ENCODE results near the gene DAB1.

DAB1 gene

GRCh38 chr1:56967900-56968832 is 455.7 kb downstream of the DAB1 start:
- Histone ChIP-seq H3K9ac (ENCODE audit: low read depth, low read length) (no peak overlapping the region), H3K9me3 (ENCODE audit: control insufficient read depth, insufficient read depth, low read length) (no peaks in the 10 kb centered on the region), H3K36me3 (ENCODE audit: insufficient read depth, low read length) (no peaks in the 10 kb centered on the region), H3K4me1 (ENCODE audit: insufficient read depth, low read length) (no peaks in the 10 kb centered on the region)

- Histone ChIP-seq H3K36me3 (ENCODE audit: insufficient read depth, low read length) (no peaks in the 10 kb centered on the region), H3K9me3 (ENCODE audit: control insufficient read depth, insufficient read depth, low read length) (no peaks in the 10 kb centered on the region), H3K4me1 (ENCODE audit: insufficient read depth, low read length) (no peaks in the 10 kb centered on the region), H3K9ac (ENCODE audit: low read depth, low read length) (no peak overlapping the region)
Observed at GRCh38 chr1:56967355-56967754, 456.5 kb downstream of the DAB1 start.

- no peaks in the 10 kb centered on the region for H3K4me1 ChIP-seq (ENCODE audit: insufficient read depth, low read length)
- no peaks in the 10 kb centered on the region for H3K36me3 ChIP-seq (ENCODE audit: insufficient read depth, low read length)
- H3K9me3 ChIP-seq (ENCODE audit: control insufficient read depth, insufficient read depth, low read length): no peaks in the 10 kb centered on the region
- H3K9ac ChIP-seq (ENCODE audit: low read depth, low read length): no peak overlapping the region
Observed at GRCh38 chr1:56966698-56966999, 457.2 kb downstream of the DAB1 start.

GRCh38 chr1:56965916-56966697 is 457.8 kb downstream of the DAB1 start, which contains the start of gene C8B:
Gene C8B, minus strand, starts transcription at chr1:56966015. Its CDS starts 67 bp downstream, at chr1:56965948.
- Histone ChIP-seq H3K9me3 (ENCODE audit: control insufficient read depth, insufficient read depth, low read length) (no peaks in the 10 kb centered on the region), H3K4me1 (ENCODE audit: insufficient read depth, low read length) (no peaks in the 10 kb centered on the region), H3K9ac (ENCODE audit: low read depth, low read length) (no peak within 1 kb of the TSS), H3K36me3 (ENCODE audit: insufficient read depth, low read length) (no peaks in the 10 kb centered on the region)

DNA sequence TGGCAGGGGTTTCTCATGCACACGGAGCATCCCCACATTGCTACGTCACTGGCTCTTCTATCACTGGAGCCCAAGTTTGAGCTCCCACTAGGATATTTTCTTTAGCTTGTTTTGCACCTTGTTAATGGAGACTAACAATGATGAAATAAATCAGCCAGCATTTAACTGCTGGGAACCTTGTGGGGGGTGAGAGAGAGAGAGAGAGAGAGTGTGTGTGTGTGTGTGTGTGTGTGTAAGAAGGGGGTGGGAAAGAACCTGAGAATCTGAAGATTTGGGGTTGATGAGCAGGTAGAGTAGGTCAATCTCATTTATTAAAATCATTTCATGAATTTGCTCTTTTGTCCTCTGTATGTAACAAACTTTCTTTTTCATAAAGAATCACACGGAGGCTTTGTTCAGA is 458.7 kb downstream of the DAB1 start:
- no peaks in the 10 kb centered on the region for H3K9me3 ChIP-seq (ENCODE audit: control insufficient read depth, insufficient read depth, low read length)
- no peaks in the 10 kb centered on the region for H3K36me3 ChIP-seq (ENCODE audit: insufficient read depth, low read length)
- no peaks in the 10 kb centered on the region for H3K4me1 ChIP-seq (ENCODE audit: insufficient read depth, low read length)
- no peak overlapping the region for H3K9ac ChIP-seq (ENCODE audit: low read depth, low read length)

GRCh38 chr1:56964349-56965017 is 459.4 kb downstream of the DAB1 start:
- Histone ChIP-seq H3K9ac (ENCODE audit: low read depth, low read length) (no peak overlapping the region), H3K36me3 (ENCODE audit: insufficient read depth, low read length) (no peaks in the 10 kb centered on the region), H3K4me1 (ENCODE audit: insufficient read depth, low read length) (no peaks in the 10 kb centered on the region), H3K9me3 (ENCODE audit: control insufficient read depth, insufficient read depth, low read length) (no peaks in the 10 kb centered on the region)

- Histone ChIP-seq H3K9me3 (ENCODE audit: control insufficient read depth, insufficient read depth, low read length) (no peaks in the 10 kb centered on the region), H3K4me1 (ENCODE audit: insufficient read depth, low read length) (no peaks in the 10 kb centered on the region), H3K36me3 (ENCODE audit: insufficient read depth, low read length) (no peaks in the 10 kb centered on the region), H3K9ac (ENCODE audit: low read depth, low read length) (no peak overlapping the region)
Observed at GRCh38 chr1:56963667-56964066, 460.2 kb downstream of the DAB1 start.

DNA sequence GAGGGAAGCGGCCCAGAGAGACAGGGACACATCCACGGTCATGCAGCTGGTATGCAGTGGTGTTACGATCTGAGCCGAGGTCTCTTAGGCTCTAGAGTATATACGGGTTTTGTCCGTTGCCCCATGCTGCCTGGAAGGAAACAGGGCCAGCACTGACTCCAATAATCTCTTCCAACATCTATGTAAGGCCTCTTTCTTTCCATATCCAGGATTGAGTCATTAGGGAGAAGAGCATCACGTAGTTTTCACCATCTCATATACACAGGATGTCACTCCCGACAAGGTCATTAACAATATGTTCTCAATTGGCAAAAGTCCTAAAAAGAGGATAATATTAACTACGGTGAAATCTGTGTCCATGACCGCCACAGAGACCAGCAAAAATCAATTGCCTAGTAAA is 462.4 kb downstream of the DAB1 start:
- Histone ChIP-seq H3K9ac (ENCODE audit: low read depth, low read length) (no peak overlapping the region), H3K4me1 (ENCODE audit: insufficient read depth, low read length) (no peaks in the 10 kb centered on the region), H3K36me3 (ENCODE audit: insufficient read depth, low read length) (no peaks in the 10 kb centered on the region), H3K9me3 (ENCODE audit: control insufficient read depth, insufficient read depth, low read length) (no peaks in the 10 kb centered on the region)

- no peak overlapping the region for H3K9ac ChIP-seq (ENCODE audit: low read depth, low read length)
- H3K9me3 ChIP-seq (ENCODE audit: control insufficient read depth, insufficient read depth, low read length): no peaks in the 10 kb centered on the region
- H3K36me3 ChIP-seq (ENCODE audit: insufficient read depth, low read length): no peaks in the 10 kb centered on the region
- no peaks in the 10 kb centered on the region for H3K4me1 ChIP-seq (ENCODE audit: insufficient read depth, low read length)
Observed at GRCh38 chr1:56958526-56958925, 465.3 kb downstream of the DAB1 start.

GRCh38 chr1:56957931-56958330 is 465.9 kb downstream of the DAB1 start:
- no peak overlapping the region for H3K9ac ChIP-seq (ENCODE audit: low read depth, low read length)
- H3K4me1 ChIP-seq (ENCODE audit: insufficient read depth, low read length): no peaks in the 10 kb centered on the region
- no peaks in the 10 kb centered on the region for H3K36me3 ChIP-seq (ENCODE audit: insufficient read depth, low read length)
- no peaks in the 10 kb centered on the region for H3K9me3 ChIP-seq (ENCODE audit: control insufficient read depth, insufficient read depth, low read length)

GRCh38 chr1:56954664-56955063 is 469.2 kb downstream of the DAB1 start:
- Histone ChIP-seq H3K4me1 (ENCODE audit: insufficient read depth, low read length) (no peaks in the 10 kb centered on the region), H3K9ac (ENCODE audit: low read depth, low read length) (no peak overlapping the region), H3K36me3 (ENCODE audit: insufficient read depth, low read length) (no peaks in the 10 kb centered on the region), H3K9me3 (ENCODE audit: control insufficient read depth, insufficient read depth, low read length) (no peaks in the 10 kb centered on the region)

DNA sequence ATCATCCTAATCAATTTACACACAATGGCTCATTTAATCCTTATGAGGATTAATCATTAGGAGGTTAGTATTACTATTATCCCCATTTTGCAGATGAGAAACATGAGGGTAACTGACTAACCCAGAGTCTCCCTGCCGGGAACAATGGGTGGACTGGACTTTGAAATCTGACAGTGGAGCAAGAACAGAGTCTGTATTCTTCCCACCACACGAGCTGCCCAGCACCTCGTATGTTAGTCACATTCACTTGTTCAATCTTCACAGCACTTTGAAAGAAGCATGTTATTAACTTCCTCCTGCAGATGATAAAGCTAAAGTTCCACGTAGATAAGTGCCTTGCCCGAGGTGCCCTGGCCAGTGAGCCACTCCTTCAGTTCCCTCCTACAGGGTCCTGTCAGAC is 470.5 kb downstream of the DAB1 start:
- H3K9me3 ChIP-seq (ENCODE audit: control insufficient read depth, insufficient read depth, low read length): no peaks in the 10 kb centered on the region

DNA sequence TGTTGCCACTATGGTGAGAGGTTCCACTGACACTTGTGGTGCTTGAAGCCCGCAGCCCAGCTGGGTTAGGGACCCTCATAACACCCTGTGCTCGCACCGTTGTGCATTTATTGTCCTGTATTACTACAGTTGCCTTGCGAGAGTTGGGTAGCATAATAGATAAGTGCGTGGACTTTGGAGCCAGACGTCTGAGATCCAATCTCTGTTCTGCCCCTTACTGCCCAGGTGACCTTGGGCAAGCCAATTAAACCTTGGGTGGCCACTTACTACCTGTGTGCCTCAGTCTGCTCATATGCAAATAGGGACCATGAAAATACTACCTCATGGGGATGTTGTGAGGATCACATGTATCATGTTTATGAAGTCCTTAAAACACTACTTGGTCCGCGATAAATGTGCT is 471.4 kb downstream of the DAB1 start:
- H3K36me3 ChIP-seq (ENCODE audit: insufficient read depth, low read length): no peaks in the 10 kb centered on the region
- no peaks in the 10 kb centered on the region for H3K9me3 ChIP-seq (ENCODE audit: control insufficient read depth, insufficient read depth, low read length)
- H3K4me1 ChIP-seq (ENCODE audit: insufficient read depth, low read length): no peaks in the 10 kb centered on the region
- no peak overlapping the region for H3K9ac ChIP-seq (ENCODE audit: low read depth, low read length)

More for the DNA sequence above, 470.5 kb downstream of the DAB1 start:
- Histone ChIP-seq H3K4me1 (ENCODE audit: insufficient read depth, low read length) (no peaks in the 10 kb centered on the region), H3K9ac (ENCODE audit: low read depth, low read length) (no peak overlapping the region), H3K36me3 (ENCODE audit: insufficient read depth, low read length) (no peaks in the 10 kb centered on the region)

DNA sequence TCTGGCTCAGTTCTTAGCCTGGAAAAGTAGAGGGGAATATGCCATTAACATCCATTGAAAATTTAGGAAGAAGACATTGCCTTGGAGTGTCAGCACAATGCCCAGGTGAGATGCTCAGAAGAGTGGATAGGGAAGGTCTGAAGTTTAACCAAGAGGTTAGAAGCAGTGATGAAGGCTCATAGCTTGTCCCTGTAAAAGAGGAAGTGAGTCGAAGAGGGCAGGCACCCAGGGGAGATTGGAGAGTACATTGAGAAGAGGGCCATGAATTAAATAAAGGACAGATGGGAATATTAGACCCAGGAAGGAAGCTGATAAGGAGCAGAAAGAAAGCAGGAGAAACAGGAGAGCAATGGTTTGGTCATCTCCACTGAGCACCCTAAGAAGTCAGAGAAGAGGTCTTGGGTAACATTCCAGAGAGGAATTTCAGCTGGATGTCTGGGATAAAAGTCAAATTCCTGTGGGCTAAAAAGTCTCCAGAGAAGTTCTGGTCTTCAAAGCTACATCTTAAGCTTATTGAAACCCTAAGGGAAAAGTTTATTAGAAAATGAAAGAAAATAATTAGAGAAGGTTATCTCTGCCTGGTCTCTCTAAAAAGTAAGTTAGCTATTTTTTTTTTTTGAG is 475.3 kb downstream of the DAB1 start:
- Histone ChIP-seq H3K9ac (ENCODE audit: low read depth, low read length) (no peak overlapping the region), H3K4me1 (ENCODE audit: insufficient read depth, low read length) (no peaks in the 10 kb centered on the region), H3K9me3 (ENCODE audit: control insufficient read depth, insufficient read depth, low read length) (no peaks in the 10 kb centered on the region), H3K36me3 (ENCODE audit: insufficient read depth, low read length) (no peaks in the 10 kb centered on the region)
